ENCODE results near the gene TMEM139. TPM values are rescaled to one million over a fixed set of nuclear protein-coding genes. Genes with fewer than 3 reads are reported as not detected.
"Not testable (repeated sequence)": the region's sequence is repeated elsewhere in the genome, so short reads cannot be mapped to it uniquely, and the experiment has no call there.

TMEM139 gene
- total RNA-seq, 1 donor from 2014 or later: 1.1 TPM

DNA sequence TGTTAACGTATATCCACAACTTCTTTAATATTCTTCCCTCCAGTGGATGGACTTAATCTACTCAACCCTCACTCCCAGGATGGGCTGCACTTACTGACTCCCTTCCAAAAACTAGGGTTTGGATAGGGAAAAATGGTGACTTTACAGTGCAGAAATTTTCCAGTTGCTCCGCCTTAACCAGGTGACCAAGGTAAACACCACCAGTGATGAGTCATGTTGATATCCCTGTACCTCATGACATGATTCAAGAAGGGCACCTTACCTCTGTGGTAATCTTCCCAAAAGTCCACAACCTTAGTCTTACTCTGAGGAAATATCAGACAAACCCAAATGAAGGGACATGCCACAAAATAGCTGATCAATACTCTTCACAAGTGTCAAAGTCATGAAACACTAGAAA is 25.0 kb upstream of the TMEM139 start:
- DNase-seq: no peak

DNA sequence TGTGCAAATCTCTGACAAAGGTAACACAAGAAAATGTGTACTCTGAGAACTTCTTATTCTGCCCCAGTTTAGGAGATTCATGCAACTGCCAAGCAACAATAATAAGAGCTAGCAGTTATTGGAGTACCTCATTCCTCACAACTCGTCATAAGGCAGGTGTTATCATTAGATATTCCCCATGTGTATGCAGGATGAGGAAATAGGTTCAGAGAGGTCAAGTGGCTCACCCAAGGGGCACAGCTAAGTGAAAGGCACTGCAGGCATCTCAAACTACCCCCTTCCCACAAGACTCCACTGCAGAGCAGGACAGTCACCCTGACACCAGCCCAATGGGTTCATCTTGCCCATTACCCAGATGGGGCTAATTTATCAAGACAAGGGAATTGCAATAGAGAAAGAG is 22.9 kb upstream of the TMEM139 start:
- no peak for DNase-seq

DNA sequence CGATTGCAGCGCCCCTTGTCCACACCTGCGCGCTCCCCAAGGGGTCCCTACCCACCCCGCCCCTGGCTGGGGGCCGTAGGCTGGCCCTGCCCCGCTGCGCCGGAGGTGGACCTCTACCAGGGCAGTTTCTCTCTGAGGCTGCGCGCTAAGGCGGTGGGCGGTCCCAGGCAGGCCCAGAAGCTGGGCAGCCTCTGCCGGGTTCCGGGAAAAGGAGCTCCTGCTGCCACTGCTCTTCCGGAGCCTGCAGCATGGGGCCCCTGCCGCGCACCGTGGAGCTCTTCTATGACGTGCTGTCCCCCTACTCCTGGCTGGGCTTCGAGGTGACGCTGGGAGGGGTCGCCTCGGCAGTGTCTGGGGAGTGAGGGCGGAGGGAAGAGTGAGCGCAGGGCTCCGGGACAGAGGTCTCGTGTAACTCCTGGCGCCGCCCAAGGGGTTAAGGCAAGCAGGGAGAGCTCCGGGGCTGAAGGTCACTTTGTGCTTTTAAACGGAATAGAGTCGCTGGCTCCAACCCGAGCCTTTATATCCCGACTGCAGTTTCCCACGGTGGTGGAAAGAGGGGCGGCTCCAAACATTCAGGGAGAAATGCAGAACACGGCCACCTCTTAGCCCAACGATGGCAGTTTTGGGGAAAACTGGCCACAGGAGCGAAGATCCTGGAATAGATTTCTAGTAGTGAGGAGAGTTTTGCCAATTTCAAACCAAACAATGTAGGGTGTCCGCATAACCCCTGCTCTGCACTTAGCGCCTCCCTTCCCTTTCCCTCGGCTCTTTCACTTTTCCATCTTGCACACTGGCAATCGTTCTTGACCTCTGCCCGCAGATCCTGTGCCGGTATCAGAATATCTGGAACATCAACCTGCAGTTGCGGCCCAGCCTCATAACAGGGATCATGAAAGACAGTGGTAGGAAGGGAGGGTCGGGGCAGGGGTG is 21.2 kb upstream of the TMEM139 start, which contains the start of gene GSTK1:
Gene GSTK1, plus strand, starts transcription at position 176 of the 930 bp plus-strand sequence. Its CDS starts 73 bp downstream, at position 249.
- DNase-seq: peak; percentile 24

DNA sequence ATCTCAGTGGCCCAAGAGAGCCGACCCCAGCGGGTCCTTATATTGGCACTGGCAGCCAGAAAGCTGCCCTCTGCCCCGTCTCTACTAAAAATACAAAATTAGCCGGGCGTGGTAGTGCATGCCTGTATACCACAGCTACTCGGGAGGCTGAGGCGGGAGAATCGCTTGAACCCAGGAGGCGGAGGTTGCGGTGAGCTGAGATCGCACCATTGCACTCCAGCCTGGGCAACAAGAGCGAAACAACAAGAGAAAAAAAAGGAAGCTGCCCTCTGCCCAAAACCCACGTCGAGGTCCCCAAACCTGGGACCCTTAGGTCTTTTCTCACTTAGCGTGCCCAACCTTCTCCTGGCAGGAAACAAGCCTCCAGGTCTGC is 20.6 kb upstream of the TMEM139 start:
- DNase-seq: not testable (repeated sequence)

DNA sequence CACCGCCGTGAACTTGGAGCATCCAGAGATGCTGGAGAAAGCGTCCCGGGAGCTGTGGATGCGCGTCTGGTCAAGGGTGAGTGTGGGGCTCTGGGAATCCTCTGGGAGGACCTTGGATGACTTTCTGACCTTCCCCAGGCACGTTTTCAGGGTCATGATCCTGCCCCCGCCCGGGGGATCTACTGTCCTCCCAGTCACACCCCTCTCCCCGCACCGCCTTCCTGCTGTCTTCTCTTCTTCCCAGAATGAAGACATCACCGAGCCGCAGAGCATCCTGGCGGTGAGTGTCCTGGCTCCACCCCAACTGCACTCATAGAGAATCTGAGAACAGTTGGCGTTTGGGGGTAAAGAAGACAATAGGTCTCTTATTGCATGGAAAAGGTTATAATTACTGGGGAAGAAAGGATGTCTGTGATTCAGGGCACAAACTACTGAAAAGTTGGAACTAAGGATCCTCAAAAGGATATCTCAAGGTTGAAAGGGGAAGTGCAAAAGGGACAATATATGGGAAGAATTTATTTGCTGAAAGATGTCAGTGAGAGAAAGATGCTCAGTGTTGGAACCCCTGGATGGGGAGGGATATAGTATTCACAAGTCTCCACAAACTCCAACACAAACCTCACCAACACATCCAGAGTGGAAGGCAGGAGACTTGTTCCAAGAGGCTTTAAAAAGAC is 19.6 kb upstream of the TMEM139 start:
- no peak for DNase-seq

DNA sequence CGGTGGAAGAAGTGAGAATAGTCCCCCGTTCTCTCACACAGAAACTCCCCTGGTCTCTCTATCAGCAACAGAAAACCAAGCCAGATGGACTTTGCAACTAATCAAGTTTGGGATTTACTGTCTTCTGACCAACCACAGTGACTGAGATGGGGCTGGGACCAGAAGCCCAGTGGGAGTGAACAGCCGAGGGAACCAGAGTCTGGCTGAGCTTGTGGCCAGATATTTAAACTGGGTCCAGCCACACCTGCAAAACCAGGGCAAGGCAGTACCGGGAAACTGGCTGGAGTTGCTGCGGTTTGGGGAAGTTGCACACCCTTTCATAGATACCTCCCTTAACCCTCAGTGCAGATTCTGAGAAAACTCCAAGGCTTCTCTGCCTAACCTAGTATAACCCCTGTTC is 15.5 kb upstream of the TMEM139 start:
- DNase-seq: no peak

DNA sequence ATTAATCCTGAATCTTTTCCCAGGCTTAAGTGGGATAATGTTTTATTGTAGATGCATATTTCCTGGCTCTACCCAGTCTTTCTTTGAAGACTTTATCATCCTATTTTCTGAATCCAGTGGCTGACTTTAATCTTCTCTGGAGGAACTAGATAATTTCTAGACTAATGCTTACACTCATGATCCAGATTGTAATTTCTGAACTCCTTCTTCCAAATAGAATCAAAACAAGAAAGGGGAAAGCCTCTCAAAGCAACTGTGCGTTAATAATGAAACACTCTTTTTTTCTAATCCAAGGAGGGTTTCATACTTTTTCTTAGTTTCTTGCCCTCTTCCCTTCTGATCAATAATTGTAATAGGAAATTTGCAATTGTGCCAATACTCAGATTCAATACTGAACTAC is 13.5 kb upstream of the TMEM139 start:
- DNase-seq: no peak

DNA sequence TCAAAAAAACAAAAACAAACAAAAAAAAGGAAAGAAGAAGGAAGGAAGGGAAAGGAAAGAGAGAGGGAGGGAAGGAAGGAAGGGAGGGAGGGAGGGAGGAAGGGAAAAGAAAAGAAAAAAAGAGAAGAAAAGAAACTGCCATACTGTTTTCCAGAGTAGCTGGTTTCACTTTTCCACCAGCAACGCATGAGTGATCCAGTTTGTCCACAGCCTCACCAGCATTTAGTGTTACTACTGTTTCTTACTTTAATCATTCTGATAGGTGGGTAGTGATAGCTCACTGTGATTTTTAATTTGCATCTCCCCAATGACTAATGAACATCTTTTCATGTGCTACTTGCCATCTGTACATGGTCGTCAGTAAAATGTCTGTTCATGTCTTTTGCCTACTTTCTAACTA is 11.9 kb upstream of the TMEM139 start:
- DNase-seq: no peak

DNA sequence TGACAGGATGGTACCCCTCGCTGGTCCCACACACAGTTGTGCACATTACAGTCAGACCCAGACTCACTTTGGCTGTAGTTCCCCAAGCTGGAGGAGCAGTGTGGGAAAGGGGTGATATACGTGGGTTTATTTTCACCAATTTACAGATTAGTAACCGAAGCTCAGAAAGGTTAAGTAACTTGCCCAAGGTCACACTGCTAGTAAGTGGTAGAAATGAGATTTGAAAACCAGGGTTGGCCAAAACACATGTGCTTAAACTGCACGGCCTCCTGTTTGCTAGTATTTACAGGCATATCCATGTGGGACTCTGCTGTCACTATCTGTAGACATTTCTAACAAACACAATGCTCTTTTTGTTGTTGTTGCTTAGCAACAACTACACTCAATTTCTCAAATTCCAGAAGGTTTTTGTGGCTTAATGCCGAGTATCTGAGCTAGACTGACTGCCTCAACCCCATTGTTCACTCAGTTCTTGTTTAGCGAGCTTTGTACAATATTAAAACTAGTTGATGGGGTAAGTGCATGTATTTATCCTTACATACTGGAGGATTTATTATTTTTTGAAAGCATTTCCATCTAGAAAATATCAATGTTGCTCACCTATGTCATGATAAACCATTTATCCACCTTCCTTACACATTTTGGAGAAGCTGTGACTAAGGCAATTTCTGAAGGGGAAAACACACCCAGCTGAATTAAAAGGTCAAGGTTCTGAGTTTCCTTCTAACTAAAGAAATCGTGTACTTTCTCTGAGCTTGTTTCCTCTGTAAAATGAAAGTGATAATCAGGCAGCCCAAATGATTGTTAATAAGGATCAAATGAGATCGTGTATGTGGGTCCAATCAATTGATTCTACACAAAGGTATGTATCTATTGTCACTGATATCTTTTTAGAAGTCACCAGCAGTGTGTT is 5.3 kb upstream of the TMEM139 start:
- peak; percentile 86 for DNase-seq

DNA sequence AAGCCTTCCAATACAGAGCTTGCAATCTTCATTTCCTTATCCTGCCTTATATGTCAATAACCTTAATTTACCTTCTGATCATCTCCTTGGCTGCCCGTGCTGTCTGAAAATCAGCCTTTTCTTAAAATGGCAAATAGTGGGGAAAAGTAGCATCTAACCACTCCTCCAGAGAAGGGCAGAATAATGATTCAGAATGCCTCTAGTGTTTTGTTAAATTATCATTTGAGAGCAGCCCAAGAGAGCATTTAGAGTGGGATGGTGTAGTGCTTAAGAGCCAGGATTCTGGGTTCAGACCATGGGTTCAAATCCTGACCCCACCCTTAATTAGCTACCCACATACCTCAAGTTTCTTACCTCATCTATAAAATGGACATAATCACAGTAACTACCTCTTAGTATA is 4.6 kb upstream of the TMEM139 start:
- DNase-seq: no peak

DNA sequence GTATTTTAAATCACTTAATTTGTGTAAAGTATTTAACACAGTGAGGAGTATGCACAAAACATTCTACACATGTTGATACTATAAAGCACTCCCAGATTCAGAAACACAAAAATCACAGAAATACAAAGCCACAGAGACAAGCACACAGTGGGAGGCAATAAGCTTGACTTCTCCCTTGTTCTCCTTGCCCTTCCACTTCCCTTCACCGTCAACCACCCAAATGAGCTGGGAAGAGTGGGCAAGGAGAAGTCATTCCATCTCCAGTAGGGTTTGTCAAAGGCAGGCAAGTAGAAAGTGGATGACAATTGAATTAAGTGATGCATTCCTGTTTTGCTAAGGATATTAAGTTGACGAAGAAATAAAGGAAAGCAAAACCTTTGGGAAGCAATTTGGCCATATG is 4.2 kb upstream of the TMEM139 start:
- no peak for DNase-seq

DNA sequence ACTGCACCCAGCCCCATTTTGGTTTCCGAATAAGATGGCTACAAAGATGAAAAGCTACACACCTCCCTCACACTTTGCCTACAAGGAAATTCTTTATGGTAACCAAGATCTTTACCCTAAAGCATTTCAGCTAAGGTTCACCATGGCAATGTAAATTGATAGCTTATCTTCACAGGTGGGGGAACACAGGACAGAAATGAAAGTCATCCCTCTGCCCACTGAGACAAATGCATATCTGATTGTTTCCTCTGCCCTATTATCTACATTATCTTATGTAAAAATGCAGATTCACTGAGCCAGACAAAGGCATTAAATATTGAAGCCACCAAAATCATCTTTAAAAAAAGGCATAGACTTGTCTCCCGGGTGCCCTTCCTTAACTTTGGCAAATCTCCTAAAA is 3.2 kb upstream of the TMEM139 start:
- DNase-seq: no peak

DNA sequence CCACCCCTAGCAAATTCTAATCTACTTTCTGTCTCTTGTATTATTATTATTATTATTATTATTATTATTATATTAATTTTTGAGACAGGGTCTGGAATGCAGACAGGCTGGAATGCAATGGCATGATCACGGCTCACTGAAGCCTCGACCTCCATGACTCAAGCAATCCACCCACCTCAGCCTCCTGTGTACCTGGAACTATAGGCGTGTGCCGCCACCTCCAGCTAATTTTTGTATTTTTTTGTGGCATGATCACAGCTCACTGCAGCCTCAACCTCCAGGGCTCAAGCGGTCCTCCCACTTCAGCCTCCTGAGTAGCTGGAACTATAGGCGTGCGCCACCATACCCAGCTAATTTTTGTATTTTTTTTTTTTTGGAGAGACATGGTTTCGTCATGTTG is 2.6 kb upstream of the TMEM139 start:
- no peak for DNase-seq

DNA sequence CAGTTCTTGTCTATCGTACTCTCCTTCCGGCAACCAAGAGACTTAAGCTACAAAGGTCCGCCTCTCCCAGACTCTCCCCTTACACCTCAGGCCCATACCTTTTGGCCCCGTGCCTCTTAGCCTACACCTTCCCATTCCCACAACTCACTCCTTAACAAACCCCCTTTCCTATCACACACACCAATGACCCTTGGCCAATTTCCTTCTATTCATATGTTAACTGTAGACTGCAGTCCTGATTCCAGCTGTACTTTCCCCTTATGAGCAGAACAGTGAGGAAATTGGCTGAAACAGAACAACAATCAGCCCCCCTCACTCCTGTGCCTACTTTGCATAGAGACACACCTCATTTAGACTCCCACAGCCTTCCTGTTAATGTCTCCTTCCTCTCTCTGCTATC is 1.4 kb upstream of the TMEM139 start:
- DNase-seq: no peak

DNA sequence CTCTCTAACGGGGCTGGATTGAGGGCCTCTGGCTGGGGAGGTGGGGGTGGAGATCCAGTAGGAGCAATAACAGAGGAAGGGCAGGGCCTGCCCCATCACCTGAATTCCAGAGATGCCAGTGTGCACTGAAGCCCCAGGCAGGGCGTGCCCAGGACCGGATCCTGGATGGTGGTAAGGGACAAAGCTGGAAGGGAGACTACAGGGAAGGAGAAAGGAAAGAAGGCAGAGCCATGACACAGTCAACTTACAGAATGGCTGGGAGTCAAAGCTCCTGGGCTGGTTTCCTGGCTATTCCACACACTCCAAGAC is 666 bp downstream of the TMEM139 start:
- DNase-seq: no peak

DNA sequence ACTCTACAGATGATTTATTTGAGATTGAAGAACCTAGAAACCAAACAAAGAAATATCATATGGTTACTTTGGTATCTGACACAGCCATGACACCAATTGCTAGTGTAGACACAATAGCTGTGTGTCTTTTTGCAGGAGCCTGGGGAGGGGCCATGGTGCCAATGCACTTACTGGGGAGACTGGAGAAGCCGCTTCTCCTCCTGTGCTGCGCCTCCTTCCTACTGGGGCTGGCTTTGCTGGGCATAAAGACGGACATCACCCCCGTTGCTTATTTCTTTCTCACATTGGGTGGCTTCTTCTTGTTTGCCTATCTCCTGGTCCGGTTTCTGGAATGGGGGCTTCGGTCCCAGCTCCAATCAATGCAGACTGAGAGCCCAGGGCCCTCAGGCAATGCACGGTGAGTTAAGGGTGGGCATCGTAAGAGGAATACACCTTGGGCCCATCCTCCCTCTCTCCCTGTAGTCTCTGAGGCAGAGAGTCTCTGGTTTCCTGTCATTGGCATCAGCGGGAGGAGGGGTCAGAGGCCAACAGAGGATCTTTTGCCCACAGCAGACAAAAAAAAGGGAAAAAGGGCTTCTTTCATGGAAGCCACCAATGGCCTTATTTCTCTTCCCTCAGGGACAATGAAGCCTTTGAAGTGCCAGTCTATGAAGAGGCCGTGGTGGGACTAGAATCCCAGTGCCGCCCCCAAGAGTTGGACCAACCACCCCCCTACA is 1.2 kb downstream of the TMEM139 start:
- DNase-seq: no peak

DNA sequence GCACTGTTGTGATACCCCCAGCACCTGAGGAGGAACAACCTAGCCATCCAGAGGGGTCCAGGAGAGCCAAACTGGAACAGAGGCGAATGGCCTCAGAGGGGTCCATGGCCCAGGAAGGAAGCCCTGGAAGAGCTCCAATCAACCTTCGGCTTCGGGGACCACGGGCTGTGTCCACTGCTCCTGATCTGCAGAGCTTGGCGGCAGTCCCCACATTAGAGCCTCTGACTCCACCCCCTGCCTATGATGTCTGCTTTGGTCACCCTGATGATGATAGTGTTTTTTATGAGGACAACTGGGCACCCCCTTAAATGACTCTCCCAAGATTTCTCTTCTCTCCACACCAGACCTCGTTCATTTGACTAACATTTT is 1.7 kb downstream of the TMEM139 start:
- no peak for DNase-seq

DNA sequence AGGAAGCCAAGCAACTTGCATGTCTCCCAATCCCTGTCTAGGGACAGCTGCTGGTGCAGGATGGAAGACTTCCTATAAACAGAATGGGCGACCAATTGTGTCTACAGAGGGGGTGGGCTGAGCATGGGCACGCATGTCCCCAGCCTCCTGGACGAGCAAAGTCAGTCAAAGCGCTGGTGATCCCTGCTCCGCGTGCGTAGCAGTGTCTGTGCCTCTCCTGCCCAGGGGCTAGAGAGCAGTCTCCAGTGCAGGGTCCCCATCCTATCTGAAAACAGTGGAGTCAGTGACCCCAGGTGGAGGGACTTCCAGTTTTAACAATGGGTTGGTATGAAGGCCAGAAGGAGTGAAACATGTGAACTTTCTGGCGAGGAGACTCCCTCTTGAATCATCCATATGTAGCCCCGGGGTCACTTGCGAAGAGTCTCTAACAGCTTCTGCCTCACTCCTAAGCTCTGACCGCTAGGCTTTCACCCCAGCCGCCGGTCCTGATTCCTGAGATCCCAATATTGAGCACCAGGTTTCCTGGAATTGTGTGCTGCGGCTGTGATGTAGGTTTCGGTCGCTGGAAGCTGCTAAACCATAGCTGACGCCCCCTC is 2.7 kb downstream of the TMEM139 start:
- DNase-seq: no peak

DNA sequence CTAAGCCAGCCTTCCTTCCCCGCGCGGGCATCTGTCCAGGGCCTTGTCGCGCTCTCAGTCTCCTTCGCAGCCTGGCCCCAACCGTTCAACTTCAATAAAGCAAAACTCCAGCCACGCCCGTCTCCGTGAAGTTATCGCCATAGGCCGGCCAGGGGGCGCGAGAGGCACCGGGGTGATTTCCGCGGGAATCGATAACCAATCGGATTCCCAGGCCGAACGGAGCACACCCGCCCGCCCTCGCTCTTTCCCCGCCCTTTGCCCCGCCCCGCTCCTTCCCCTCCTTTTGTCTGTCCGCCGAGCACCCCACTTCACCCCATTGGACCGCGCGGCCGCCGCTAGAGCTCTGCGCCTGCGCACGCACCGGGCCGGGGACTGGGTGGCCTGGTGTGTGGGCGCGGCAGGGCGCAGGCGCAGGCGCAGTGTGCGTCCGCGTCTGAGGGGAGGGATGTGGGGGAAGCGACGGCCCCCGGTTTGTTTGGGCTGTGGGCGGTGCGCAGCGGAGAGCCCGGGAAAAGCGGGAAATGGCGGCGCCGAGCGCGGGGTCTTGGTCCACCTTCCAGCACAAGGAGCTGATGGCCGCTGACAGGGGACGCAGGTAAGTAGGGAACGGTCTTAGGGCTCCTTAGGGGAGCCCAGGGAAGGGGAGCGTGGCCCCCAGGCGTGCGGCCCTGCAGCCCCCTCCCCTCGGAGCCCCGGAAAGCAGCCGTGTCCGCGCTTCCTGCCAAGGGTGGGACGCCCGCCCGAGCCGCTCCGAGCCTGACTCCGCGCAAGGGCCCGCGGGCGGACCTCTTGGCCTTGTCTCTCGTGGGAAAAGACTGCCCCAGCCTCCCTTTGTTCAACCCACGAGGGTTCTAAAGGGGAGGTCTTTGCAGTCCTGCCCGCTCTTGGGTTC is 3.4 kb downstream of the TMEM139 start, which contains the start of gene CASP2:
Gene CASP2, plus strand, starts transcription at position 417 of the 892 bp plus-strand sequence. Its CDS starts 105 bp downstream, at position 522.
- peak; percentile 97 for DNase-seq

DNA sequence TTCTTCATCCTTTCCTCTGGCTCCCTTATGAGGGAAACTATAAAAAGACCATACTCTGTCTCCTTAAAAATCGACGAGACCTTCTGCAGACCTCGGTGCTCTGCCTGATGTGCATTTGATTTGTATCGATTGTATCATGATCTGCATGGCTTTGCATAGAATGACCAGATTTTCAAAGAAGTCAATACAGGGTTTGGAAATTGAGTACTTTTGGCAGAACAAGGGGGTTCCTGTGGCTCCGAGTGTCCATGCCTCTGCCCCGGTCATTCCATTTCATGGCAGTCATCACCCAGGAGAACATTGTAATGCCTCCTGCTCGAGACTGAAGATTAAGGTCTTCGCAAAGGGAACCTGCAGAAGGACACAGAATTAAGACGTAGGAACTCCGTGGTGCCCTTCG is 4.1 kb downstream of the TMEM139 start:
- peak; percentile 42 for DNase-seq

DNA sequence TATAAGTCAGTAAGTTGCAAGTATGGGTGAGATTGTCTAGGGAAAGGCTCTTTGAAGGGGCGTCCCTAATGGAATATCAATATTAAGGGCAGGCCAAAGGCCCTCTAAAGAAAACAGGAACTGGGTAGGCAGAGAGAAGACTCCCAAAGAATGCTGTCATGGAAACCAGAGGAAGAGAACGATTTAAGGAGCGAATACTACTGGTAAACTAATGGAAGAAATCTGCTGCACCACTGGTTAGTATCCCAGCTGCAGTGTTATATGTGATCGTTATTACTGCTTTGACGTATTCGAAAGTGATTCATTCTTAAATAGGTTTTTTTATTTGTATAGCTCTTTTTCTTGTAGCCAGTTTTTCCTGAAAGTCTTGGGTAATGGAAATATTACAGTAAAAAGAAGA is 4.7 kb downstream of the TMEM139 start:
- no peak for DNase-seq

Data from skin of body (tissue), 2 donors.